OCI-LY1 (cell line): ENCODE data around the gene STEAP3.

Source experiments
- H2AFZ ChIP-seq: fragments of 200-600 bp; sonication (generic), shearing (Covaris generic); 2 replicates; pipeline ENCODE4 v1.6.0; 2014; ENCODE audit warnings: antibody characterized with exemption, mild to moderate bottlenecking, low read length
- H3F3A ChIP-seq: fragments of 200-600 bp; sonication (generic), shearing (Covaris generic); 2 replicates; pipeline ENCODE4 v1.6.0; 2014; ENCODE audit warnings: mild to moderate bottlenecking, antibody characterized with exemption, low read length, moderate library complexity; ENCODE audit not compliant: insufficient read depth
- H3K27ac ChIP-seq: fragments of 200-600 bp; sonication (generic); 2 replicates; pipeline ENCODE4 v1.5.1; 2014; ENCODE audit warnings: low read length, mixed run types, mild to moderate bottlenecking, low read depth; ENCODE audit not compliant: poor library complexity, severe bottlenecking
- H3K27me3 ChIP-seq: fragments of 200-600 bp; sonication (generic); 2 replicates; pipeline ENCODE4 v1.6.0; 2014; ENCODE audit warnings: antibody characterized with exemption, mild to moderate bottlenecking, low read length, moderate library complexity; ENCODE audit not compliant: insufficient read depth
- H3K36me3 ChIP-seq: fragments of 200-600 bp; sonication (generic); 2 replicates; pipeline ENCODE4 v1.6.1; 2014; ENCODE audit warnings: mild to moderate bottlenecking, antibody characterized with exemption, low read length, moderate library complexity, mixed read lengths; ENCODE audit not compliant: insufficient read depth
- H3K4me1 ChIP-seq: fragments of 200-600 bp; sonication (generic); 2 replicates; pipeline ENCODE4 v1.5.1; 2014; ENCODE audit warnings: mild to moderate bottlenecking, low read length, moderate library complexity; ENCODE audit not compliant: insufficient read depth, severe bottlenecking
- H3K4me2 ChIP-seq: fragments of 200-600 bp; sonication (generic), shearing (Covaris generic); 2 replicates; pipeline ENCODE4 v1.6.1; 2014; ENCODE audit warnings: low read length
- H3K4me3 ChIP-seq: fragments of 200-600 bp; sonication (generic); 2 replicates; pipeline ENCODE4 v1.5.1; 2014; ENCODE audit warnings: low read length, low read depth, mild to moderate bottlenecking, mixed read lengths; ENCODE audit not compliant: poor library complexity, severe bottlenecking
- H3K79me2 ChIP-seq: fragments of 200-600 bp; shearing (Covaris generic); 2 replicates; pipeline ENCODE4 v1.6.1; 2016; ENCODE audit warnings: mixed run types, low read length, mixed read lengths; ENCODE audit not compliant: insufficient read depth
- H3K9ac ChIP-seq: fragments of 200-600 bp; sonication (generic), shearing (Covaris generic); 2 replicates; pipeline ENCODE4 v1.6.1; 2014; ENCODE audit warnings: mild to moderate bottlenecking, low read length, mixed read lengths
- H3K9me2 ChIP-seq: fragments of 200-600 bp; sonication (generic), shearing (Covaris generic); 2 replicates; pipeline ENCODE4 v1.6.1; 2014; ENCODE audit warnings: low read depth, mild to moderate bottlenecking, low read length, mixed read lengths
- H3K9me3 ChIP-seq: fragments of 200-600 bp; shearing (Covaris generic); 2 replicates; pipeline ENCODE4 v1.6.1; 2014; ENCODE audit warnings: low read length, mixed read lengths
- H4K20me1 ChIP-seq: fragments of 200-600 bp; sonication (generic), shearing (Covaris generic); 2 replicates; pipeline ENCODE4 v1.6.0; 2016; ENCODE audit warnings: mild to moderate bottlenecking, low read length; ENCODE audit not compliant: insufficient read depth
- EZH2 ChIP-seq: fragments of 200-600 bp; sonication (generic), shearing (Covaris generic); IDR thresholded peaks from 2 replicates; pipeline ENCODE4 v1.8.0; 2017; ENCODE audit warnings: borderline replicate concordance, mixed run types, mild to moderate bottlenecking, antibody characterized with exemption, low read length, moderate library complexity, mixed read lengths
- TF ChIP-seq, protein P1 (sequence below): fragments of 200-600 bp; sonication (generic), shearing (Covaris generic); IDR thresholded peaks from 2 replicates; pipeline ENCODE4 v1.5.1; 2017; ENCODE audit warnings: mild to moderate bottlenecking, antibody characterized with exemption, low read length, moderate library complexity, mixed read lengths

STEAP3 gene

DNA sequence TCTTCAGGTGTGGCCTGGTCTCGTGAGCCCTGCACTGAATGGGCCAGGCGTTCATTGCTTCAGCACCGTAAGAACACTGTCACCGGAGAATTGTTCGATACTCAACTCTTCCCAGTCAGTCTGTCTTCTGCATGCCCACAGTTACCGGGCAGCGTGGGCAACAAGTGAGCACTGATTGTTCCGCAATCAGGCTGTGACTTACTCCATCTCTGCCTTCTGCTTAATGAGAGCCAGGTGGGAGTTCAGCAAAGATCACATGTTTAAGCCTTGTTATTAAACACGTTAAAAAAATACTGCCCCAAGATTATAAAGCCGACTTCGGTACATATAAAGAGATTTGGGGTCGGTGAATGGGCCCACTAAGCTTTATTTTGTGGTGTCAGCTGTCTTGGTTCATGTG, 3.7 kb downstream of the STEAP3 start:
- no peaks in the 10 kb centered on the region for H4K20me1 ChIP-seq
- no peak overlapping the region for H2AFZ ChIP-seq
- no peak overlapping the region for H3K9ac ChIP-seq
- H3K27me3 ChIP-seq = no peaks in the 10 kb centered on the region
- no peak overlapping the region for H3K4me2 ChIP-seq
- TF ChIP-seq, protein P1, sequence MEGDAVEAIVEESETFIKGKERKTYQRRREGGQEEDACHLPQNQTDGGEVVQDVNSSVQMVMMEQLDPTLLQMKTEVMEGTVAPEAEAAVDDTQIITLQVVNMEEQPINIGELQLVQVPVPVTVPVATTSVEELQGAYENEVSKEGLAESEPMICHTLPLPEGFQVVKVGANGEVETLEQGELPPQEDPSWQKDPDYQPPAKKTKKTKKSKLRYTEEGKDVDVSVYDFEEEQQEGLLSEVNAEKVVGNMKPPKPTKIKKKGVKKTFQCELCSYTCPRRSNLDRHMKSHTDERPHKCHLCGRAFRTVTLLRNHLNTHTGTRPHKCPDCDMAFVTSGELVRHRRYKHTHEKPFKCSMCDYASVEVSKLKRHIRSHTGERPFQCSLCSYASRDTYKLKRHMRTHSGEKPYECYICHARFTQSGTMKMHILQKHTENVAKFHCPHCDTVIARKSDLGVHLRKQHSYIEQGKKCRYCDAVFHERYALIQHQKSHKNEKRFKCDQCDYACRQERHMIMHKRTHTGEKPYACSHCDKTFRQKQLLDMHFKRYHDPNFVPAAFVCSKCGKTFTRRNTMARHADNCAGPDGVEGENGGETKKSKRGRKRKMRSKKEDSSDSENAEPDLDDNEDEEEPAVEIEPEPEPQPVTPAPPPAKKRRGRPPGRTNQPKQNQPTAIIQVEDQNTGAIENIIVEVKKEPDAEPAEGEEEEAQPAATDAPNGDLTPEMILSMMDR = no peak
- TF ChIP-seq EZH2 = no peak
- no peaks in the 10 kb centered on the region for H3K4me1 ChIP-seq
- no peak overlapping the region for H3K4me3 ChIP-seq
- no peak overlapping the region for H3K27ac ChIP-seq
- no peaks in the 10 kb centered on the region for H3K79me2 ChIP-seq
- H3K9me3 ChIP-seq = no peaks in the 10 kb centered on the region
- no peaks in the 10 kb centered on the region for H3F3A ChIP-seq
- no peaks in the 10 kb centered on the region for H3K36me3 ChIP-seq
- H3K9me2 ChIP-seq = no peaks in the 10 kb centered on the region

- no peaks in the 10 kb centered on the region for H3K36me3 ChIP-seq
- H3K27ac ChIP-seq = no peak overlapping the region
- no peaks in the 10 kb centered on the region for H3K4me1 ChIP-seq
Observed at GRCh38 chr2:119228136-119228535, 4.5 kb downstream of the STEAP3 start.

DNA sequence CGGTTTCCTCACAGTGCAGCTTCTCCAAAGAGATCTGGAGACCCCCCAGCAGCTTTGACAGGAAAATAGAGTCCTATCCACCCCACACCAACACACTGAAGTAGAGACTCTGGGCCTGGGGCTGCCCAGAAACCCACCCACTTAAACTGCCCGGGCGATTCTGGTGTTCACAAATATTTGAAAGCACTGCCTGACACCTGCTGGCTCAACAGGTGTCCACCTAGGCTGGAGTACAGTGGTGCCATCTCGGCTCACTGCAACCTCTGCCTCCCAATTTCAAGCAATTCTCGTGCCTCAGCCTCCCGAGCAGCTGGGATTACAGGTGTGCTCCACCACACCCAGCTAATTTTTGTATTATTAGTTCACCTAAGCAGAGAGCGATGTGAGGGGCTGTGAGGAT, 5.3 kb downstream of the STEAP3 start:
- no peaks in the 10 kb centered on the region for H3K9me3 ChIP-seq
- H3K9me2 ChIP-seq = no peaks in the 10 kb centered on the region
- no peak overlapping the region for H3K27ac ChIP-seq
- H2AFZ ChIP-seq = no peak overlapping the region
- no peaks in the 10 kb centered on the region for H3K79me2 ChIP-seq
- H3F3A ChIP-seq = no peaks in the 10 kb centered on the region
- no peaks in the 10 kb centered on the region for H3K4me1 ChIP-seq
- no peak overlapping the region for H3K4me2 ChIP-seq
- no peak overlapping the region for H3K4me3 ChIP-seq
- no peaks in the 10 kb centered on the region for H3K36me3 ChIP-seq
- H4K20me1 ChIP-seq = no peaks in the 10 kb centered on the region
- no peak overlapping the region for H3K9ac ChIP-seq
- H3K27me3 ChIP-seq = no peaks in the 10 kb centered on the region
- TF ChIP-seq, protein P1 = no peak
- no peak for TF ChIP-seq EZH2

More at GRCh38 chr2:119228136-119228535, 4.5 kb downstream of the STEAP3 start:
- Histone ChIP-seq H3K4me2 (no peak overlapping the region), H3K9ac (no peak overlapping the region), H3F3A (no peaks in the 10 kb centered on the region), H3K4me3 (no peak overlapping the region), H4K20me1 (no peaks in the 10 kb centered on the region), H3K9me2 (no peaks in the 10 kb centered on the region), H3K9me3 (no peaks in the 10 kb centered on the region), H2AFZ (no peak overlapping the region), H3K79me2 (no peaks in the 10 kb centered on the region), H3K27me3 (no peaks in the 10 kb centered on the region)
- no peak for TF ChIP-seq EZH2
- TF ChIP-seq, protein P1 = no peak
